H1 (cell line): ENCODE results near the gene RPTOR. TPM values are rescaled to one million over a fixed set of nuclear protein-coding genes. Genes with fewer than 3 reads are reported as not detected.

Experiments used
- CTCF ChIA-PET: fragments of 300-600 bp; sonication (Branson Sonifier 250); formaldehyde crosslinking; loops from one replicate; lab custom pipeline; 2021; ENCODE audit not compliant: partially characterized antibody; lab: Charles Lee
- POLR2A ChIA-PET: fragments of 300-600 bp; sonication (Branson Sonifier 250); formaldehyde crosslinking; loops from one replicate; lab custom pipeline; 2021; ENCODE audit warnings: inconsistent platforms; ENCODE audit not compliant: partially characterized antibody; lab: Charles Lee
- DNase-seq, 2 experiments: peaks; one replicate each; pipeline versions ENCODE4 v3.0.0 to v3.0.0-alpha.2; 2010 to 2022; ENCODE audit warnings: low spot score in 2 of 2, low read depth in 1 of 2, mixed read lengths in 1 of 2
- FAIRE-seq: peaks from 2 replicates; lab custom pipeline; 2011; peaks lifted over from hg19 to GRCh38; lab: Jason Lieb, UNC
- H2AFZ ChIP-seq: 2 replicates; pipeline ENCODE4 v1.8.1; 2012; ENCODE audit warnings: low read length, inconsistent platforms
- H2AK5ac ChIP-seq: 2 replicates; pipeline ENCODE4 v1.6.1; 2013; ENCODE audit warnings: low read depth, low read length
- H2BK120ac ChIP-seq: replicated peaks from 2 replicates; pipeline ENCODE3; 2013; ENCODE audit warnings: low read depth, low read length, inconsistent platforms
- H2BK12ac ChIP-seq: 2 replicates; pipeline ENCODE4 v1.6.1; 2013; ENCODE audit warnings: low read depth, low read length
- H2BK15ac ChIP-seq: 2 replicates; pipeline ENCODE4 v1.6.1; 2013; ENCODE audit warnings: low read length
- H2BK20ac ChIP-seq: 2 replicates; pipeline ENCODE4 v1.6.1; 2013; ENCODE audit warnings: low read length
- H2BK5ac ChIP-seq: 2 replicates; pipeline ENCODE4 v1.6.1; 2013; ENCODE audit warnings: low read depth, low read length
- H3K14ac ChIP-seq: 2 replicates; pipeline ENCODE4 v1.6.1; 2013; ENCODE audit warnings: inconsistent platforms; ENCODE audit not compliant: insufficient read length
- H3K18ac ChIP-seq: 2 replicates; pipeline ENCODE4 v1.6.1; 2013; ENCODE audit warnings: low read length; ENCODE audit errors: extremely low read depth
- H3K23ac ChIP-seq: 2 replicates; pipeline ENCODE4 v1.6.1; 2013; ENCODE audit warnings: inconsistent platforms; ENCODE audit not compliant: insufficient read length
- H3K23me2 ChIP-seq: 2 replicates; pipeline ENCODE4 v1.6.1; 2013; ENCODE audit warnings: low read depth, low read length
- H3K27ac ChIP-seq: 2 replicates; pipeline ENCODE4 v1.6.1; 2011; ENCODE audit warnings: low read depth, low read length, inconsistent platforms
- H3K27me3 ChIP-seq, 4 experiments: replicated peaks in 1 of 4; 1 replicate in 1 of 4; 2 replicates in 3 of 4; pipeline versions ENCODE4 v1.6.1 to v1.8.1; 2011 to 2013; ENCODE audit warnings: low read length in 3 of 4, mild to moderate bottlenecking in 3 of 4, inconsistent platforms in 2 of 4, mixed read lengths in 2 of 4, moderate library complexity in 1 of 4; ENCODE audit not compliant: control insufficient read depth in 3 of 4, insufficient read depth in 3 of 4; ENCODE audit errors: extremely low read depth in 1 of 4
- H3K36me3 ChIP-seq, 4 experiments: 2 replicates each; pipeline versions ENCODE4 v1.6.1 to v1.8.1; 2011 to 2013; ENCODE audit warnings: mild to moderate bottlenecking in 4 of 4, low read length in 3 of 4, moderate library complexity in 2 of 4, control low read depth in 1 of 4, inconsistent platforms in 1 of 4; ENCODE audit not compliant: insufficient read depth in 4 of 4, control insufficient read depth in 2 of 4
- H3K4ac ChIP-seq: replicated peaks from 2 replicates; pipeline ENCODE3; 2013; ENCODE audit warnings: low read length, low read depth, mixed read lengths, inconsistent platforms; ENCODE audit not compliant: insufficient read length
- H3K4me1 ChIP-seq, 4 experiments: replicated peaks in 1 of 4; 1 replicate in 1 of 4; 2 replicates in 3 of 4; pipeline versions ENCODE4 v1.6.1 to v1.8.1; 2011 to 2013; ENCODE audit warnings: low read length in 3 of 4, inconsistent platforms in 2 of 4, mixed read lengths in 1 of 4; ENCODE audit not compliant: insufficient read depth in 4 of 4, control insufficient read depth in 3 of 4
- H3K4me2 ChIP-seq, 2 experiments: 2 replicates each; pipeline versions ENCODE4 v1.6.1 to v1.8.1; 2011 to 2013; ENCODE audit warnings: low read depth in 2 of 2, low read length in 2 of 2, control low read depth in 1 of 2, inconsistent platforms in 1 of 2, mild to moderate bottlenecking in 1 of 2; ENCODE audit not compliant: insufficient read depth in 1 of 2
- H3K4me3 ChIP-seq, 4 experiments: fragments of 200-600, 300-600 bp in 1 of 4; sonication (generic), shearing (Covaris generic), sonication (Bioruptor Twin) in 1 of 4; 2 replicates each; pipeline versions ENCODE4 v1.5.1 to v1.8.1; 2011 to 2016; ENCODE audit warnings: low read length in 4 of 4, low read depth in 3 of 4, control low read depth in 2 of 4, inconsistent platforms in 2 of 4, mild to moderate bottlenecking in 2 of 4, mixed read lengths in 1 of 4, moderate library complexity in 1 of 4; ENCODE audit not compliant: insufficient read depth in 2 of 4; ENCODE audit errors: extremely low read depth in 1 of 4
- H3K56ac ChIP-seq: replicated peaks from 2 replicates; pipeline ENCODE3; 2013; ENCODE audit warnings: low read depth, mild to moderate bottlenecking, mixed read lengths, low read length, inconsistent platforms; ENCODE audit not compliant: insufficient read length
- H3K79me1 ChIP-seq: 2 replicates; pipeline ENCODE4 v1.6.1; 2013; ENCODE audit warnings: low read depth, low read length, control low read depth
- H3K79me2 ChIP-seq, 2 experiments: 2 replicates each; pipeline versions ENCODE4 v1.6.1 to v1.8.1; 2012 to 2013; ENCODE audit warnings: low read length in 2 of 2, mild to moderate bottlenecking in 2 of 2, inconsistent platforms in 1 of 2; ENCODE audit not compliant: insufficient read depth in 2 of 2, control insufficient read depth in 1 of 2
- H3K9ac ChIP-seq, 4 experiments: replicated peaks in 1 of 4; 1 replicate in 1 of 4; 2 replicates in 3 of 4; pipeline versions ENCODE4 v1.6.1 to v1.8.1; 2011 to 2013; ENCODE audit warnings: low read depth in 3 of 4, low read length in 3 of 4, control low read depth in 2 of 4, mild to moderate bottlenecking in 2 of 4, moderate library complexity in 2 of 4, inconsistent platforms in 1 of 4; ENCODE audit errors: extremely low read depth in 1 of 4
- H3K9me3 ChIP-seq, 2 experiments: 2 replicates each; pipeline versions ENCODE4 v1.6.1 to v1.8.1; 2012 to 2013; ENCODE audit warnings: mild to moderate bottlenecking in 2 of 2, moderate library complexity in 2 of 2, control low read depth in 1 of 2, inconsistent platforms in 1 of 2, low read depth in 1 of 2, low read length in 1 of 2, mixed read lengths in 1 of 2; ENCODE audit not compliant: insufficient read depth in 2 of 2
- H4K20me1 ChIP-seq, 2 experiments: replicated peaks in 1 of 2; 2 replicates each; pipeline versions ENCODE3 to v1.8.1; 2011 to 2013; ENCODE audit warnings: inconsistent platforms in 2 of 2, low read length in 2 of 2, mild to moderate bottlenecking in 1 of 2; ENCODE audit not compliant: insufficient read depth in 2 of 2, control insufficient read depth in 1 of 2
- H4K5ac ChIP-seq: 2 replicates; pipeline ENCODE4 v1.6.1; 2013; ENCODE audit warnings: low read length, low read depth, mixed read lengths, inconsistent platforms; ENCODE audit not compliant: insufficient read length
- H4K8ac ChIP-seq: 2 replicates; pipeline ENCODE4 v1.8.0; 2013; ENCODE audit warnings: mild to moderate bottlenecking, moderate library complexity, low read length, inconsistent platforms; ENCODE audit not compliant: insufficient read depth; ENCODE audit errors: extremely low read depth
- H4K91ac ChIP-seq: replicated peaks from 2 replicates; pipeline ENCODE3; 2013; ENCODE audit warnings: low read length, mixed read lengths, inconsistent platforms; ENCODE audit not compliant: insufficient read length
- CEBPB ChIP-seq: IDR thresholded peaks from 2 replicates; pipeline ENCODE4 v1.6.1; 2012; ENCODE audit warnings: low read depth, low read length
- KDM1A ChIP-seq: fragments of 200-600, 300-600 bp; sonication (generic); IDR thresholded peaks from 2 replicates; pipeline ENCODE4 v1.7.1; 2016; ENCODE audit warnings: mild to moderate bottlenecking, low read length, borderline replicate concordance
- POLR2A ChIP-seq, 2 experiments: IDR thresholded peaks; 1 replicate in 1 of 2; 2 replicates in 1 of 2; pipeline ENCODE4 v1.6.1; 2011; ENCODE audit warnings: low read depth in 2 of 2, low read length in 2 of 2, mild to moderate bottlenecking in 2 of 2; ENCODE audit errors: control extremely low read depth in 1 of 2
- RAD21 ChIP-seq, 2 experiments: IDR thresholded peaks in 1 of 2; conservative IDR thresholded peaks in 1 of 2; 2 replicates each; pipeline ENCODE4 v1.6.1; 2011; ENCODE audit warnings: low read depth in 2 of 2, low read length in 2 of 2, improper control_type of control experiment in 1 of 2, inconsistent platforms in 1 of 2, mild to moderate bottlenecking in 1 of 2, moderate library complexity in 1 of 2
- RBBP5 ChIP-seq: IDR thresholded peaks from 2 replicates; pipeline ENCODE4 v1.7.1; 2012; ENCODE audit warnings: low read depth, mild to moderate bottlenecking, inconsistent platforms, low read length, moderate library complexity, borderline replicate concordance
- SIN3A ChIP-seq, 2 experiments: IDR thresholded peaks in 1 of 2; conservative IDR thresholded peaks in 1 of 2; 2 replicates each; pipeline ENCODE4 v1.6.1; 2011 to 2012; ENCODE audit warnings: low read length in 2 of 2, improper control_type of control experiment in 1 of 2, low read depth in 1 of 2, mild to moderate bottlenecking in 1 of 2
- SP4 ChIP-seq: IDR thresholded peaks from 2 replicates; pipeline ENCODE4 v1.6.1; 2012; ENCODE audit warnings: low read length, inconsistent platforms
- WGBS, 2 experiments: shearing (Covaris generic) in 1 of 2; methylation state at CpG; one replicate each; pipeline versions ENCODE4 v1.1.6 to v1.1.7; 2013 to 2015; ENCODE audit warnings: low lambda C conversion rate in 2 of 2, mixed read lengths in 2 of 2, inconsistent platforms in 1 of 2, low coverage in 1 of 2, missing lambda C conversion rate in 1 of 2; ENCODE audit not compliant: insufficient replicate concordance in 2 of 2, insufficient coverage in 1 of 2, insufficient read length in 1 of 2; ENCODE audit errors: extremely low coverage in 1 of 2, missing lambda C conversion rate in 1 of 2; 5-methylcytosine and 5-hydroxymethylcytosine counted together
- polyA plus RNA-seq, 7 experiments: library from polyadenylated mRNA; depleted of rRNA in 3 of 7; stranded (reverse) in 5 of 7; unstranded in 2 of 7; fragments of >200 nt in 5 of 7; fragments of 200-250 nt in 2 of 7; gene quantifications; 1 replicate in 5 of 7; 2 replicates in 1 of 7; 4 replicates in 1 of 7; pipeline versions ENCODE4 v1.2.1 to v1.2.3, GENCODE V29; 2011 to 2013; ENCODE audit warnings: missing spikeins in 2 of 7, mixed read lengths in 2 of 7
- total RNA-seq: library from RNA; stranded (reverse); fragmentation: NEBNext Ultra II Directional; extraction: Animal tissue kit (Norgen Biotek cat#: 25700); gene quantifications from 2 replicates; pipeline ENCODE4 v1.2.1, GENCODE V29; 2021
- TF ChIP-seq, protein P1 (sequence below): IDR thresholded peaks from 2 replicates; pipeline ENCODE4 v1.6.1; 2011; ENCODE audit warnings: low read depth, mild to moderate bottlenecking, low read length; ENCODE audit not compliant: insufficient read depth

RPTOR gene
- total and polyA plus RNA-seq, 2 of the 8 experiments (the other 6 are each of a cell fraction or from before 2014, with no cell fraction given), result 6.9 to 28.7 TPM

DNA sequence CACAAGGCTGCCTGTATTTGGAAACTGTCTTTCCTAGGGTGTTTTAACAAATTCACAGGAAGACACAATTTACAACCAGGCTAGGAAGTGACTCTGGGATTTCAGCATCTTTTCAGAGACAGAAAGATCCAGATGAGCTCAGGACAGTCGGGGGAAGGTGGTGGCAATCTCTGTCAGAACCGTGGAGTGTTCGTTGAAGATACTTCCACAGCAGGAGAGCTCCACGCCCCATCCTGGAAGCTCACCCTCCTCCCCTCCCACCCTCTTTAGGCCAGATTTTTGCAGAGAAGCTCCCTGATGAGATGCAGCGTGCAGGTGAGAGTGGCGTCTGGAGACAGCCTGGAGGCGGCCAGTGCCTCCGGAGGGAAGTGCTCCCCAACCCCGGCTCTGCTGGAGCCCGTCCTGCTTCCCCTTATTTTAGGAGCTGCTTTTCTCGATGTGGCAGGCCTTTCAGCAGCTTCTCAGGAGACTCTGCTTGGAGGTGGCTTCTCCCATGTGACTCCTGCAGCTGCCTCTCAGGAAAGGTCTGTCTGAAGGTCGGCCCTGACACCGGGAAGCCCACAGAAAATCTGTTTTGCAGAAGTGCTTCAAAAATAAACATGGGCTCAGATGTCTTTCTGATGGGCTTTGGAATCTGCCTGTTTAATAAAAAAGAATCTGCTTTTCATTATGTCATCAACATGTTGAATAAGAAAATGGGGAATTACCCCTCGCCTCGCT is 260.6 kb downstream of the RPTOR start:
- H3K27me3 ChIP-seq, result no peaks in the 10 kb centered on the region
- no peak overlapping the region for H2AK5ac ChIP-seq
- H3K23me2 ChIP-seq, result no peaks in the 10 kb centered on the region
- H3K9ac ChIP-seq, result no peak overlapping the region
- H2BK120ac ChIP-seq, result no peak overlapping the region
- H3K4ac ChIP-seq, result no peak overlapping the region
- peaks cover 0 to 4% (median 1%) of the 10 kb centered on the region in 4 experiments; a peak in 4 of 7 replicates for H3K4me1 ChIP-seq
- H3K79me1 ChIP-seq, result no peaks in the 10 kb centered on the region
- no peak overlapping the region for H4K5ac ChIP-seq
- no peak overlapping the region for H3K27ac ChIP-seq
- no peaks in the 10 kb centered on the region for H3K79me2 ChIP-seq
- FAIRE-seq, result no peak
- WGBS, 2 experiments, result 90% methylated on average over 15 of the region's 15 CpGs; no CpG with 5 or more reads in 1 of the 2 experiments
- H4K8ac ChIP-seq, result no peak overlapping the region
- no peak overlapping the region for H3K56ac ChIP-seq
- H3K4me3 ChIP-seq, result no peak overlapping the region
- ChIA-PET POLR2A (no interaction called here), CTCF (interaction anchor here (1.0 to 1.9 kb wide), 3 partner anchors 11 to 306 kb away, joined by 3 to 5 read pairs (median 4); no protein-coding TSS in a partner anchor)
- H2BK15ac ChIP-seq, result no peak overlapping the region
- DNase-seq, result no peak
- H2BK12ac ChIP-seq, result no peak overlapping the region
- no peak overlapping the region for H3K23ac ChIP-seq
- no peak overlapping the region for H3K18ac ChIP-seq
- H4K91ac ChIP-seq, result no peak overlapping the region
- H3K14ac ChIP-seq, result no peak overlapping the region
- no peak overlapping the region for H2BK5ac ChIP-seq
- no peak overlapping the region for H2AFZ ChIP-seq
- H4K20me1 ChIP-seq, result no peaks in the 10 kb centered on the region
- no peak overlapping the region for H3K4me2 ChIP-seq
- peaks cover 0 to 6% of the 10 kb centered on the region in 2 experiments; a peak in 1 of 4 replicates for H3K9me3 ChIP-seq
- H2BK20ac ChIP-seq, result no peak overlapping the region
- no peaks in the 10 kb centered on the region; a peak in 1 of 8 replicates for H3K36me3 ChIP-seq
- TF ChIP-seq, protein P1, sequence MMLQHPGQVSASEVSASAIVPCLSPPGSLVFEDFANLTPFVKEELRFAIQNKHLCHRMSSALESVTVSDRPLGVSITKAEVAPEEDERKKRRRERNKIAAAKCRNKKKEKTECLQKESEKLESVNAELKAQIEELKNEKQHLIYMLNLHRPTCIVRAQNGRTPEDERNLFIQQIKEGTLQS, result no peak
- no peak for TF ChIP-seq SIN3A (conservative IDR thresholded peaks at IDR 0.05 in 1 of 2, IDR thresholded peaks at IDR 0.05 in 1 of 2; ENCODE audit: low read depth in 1 of 2, low read length in 2 of 2)
- no peak for TF ChIP-seq POLR2A (IDR thresholded peaks at IDR 0.05; ENCODE audit: control extremely low read depth in 1 of 2, low read depth in 2 of 2, low read length in 2 of 2)
- no peak for TF ChIP-seq SP4
- no peak for TF ChIP-seq CEBPB
- no peak for TF ChIP-seq RBBP5
- no peak for TF ChIP-seq RAD21 (IDR thresholded peaks at IDR 0.05 in 1 of 2, conservative IDR thresholded peaks at IDR 0.05 in 1 of 2; ENCODE audit: low read depth in 2 of 2, low read length in 2 of 2)
- no peak for TF ChIP-seq KDM1A
